Fibroblast of skin of left biceps (primary cell): ENCODE data around the gene MCEMP1.

Source experiments
- DNase-seq, 2 experiments: peaks; one replicate each; pipeline ENCODE4 v3.0.0-alpha.2; 2013; ENCODE audit warnings: low read depth in 2 of 2

The MCEMP1 gene

GRCh38 chr19:7670790-7671189, 6.1 kb upstream of the MCEMP1 start:
- DNase-seq, result no peak

DNA sequence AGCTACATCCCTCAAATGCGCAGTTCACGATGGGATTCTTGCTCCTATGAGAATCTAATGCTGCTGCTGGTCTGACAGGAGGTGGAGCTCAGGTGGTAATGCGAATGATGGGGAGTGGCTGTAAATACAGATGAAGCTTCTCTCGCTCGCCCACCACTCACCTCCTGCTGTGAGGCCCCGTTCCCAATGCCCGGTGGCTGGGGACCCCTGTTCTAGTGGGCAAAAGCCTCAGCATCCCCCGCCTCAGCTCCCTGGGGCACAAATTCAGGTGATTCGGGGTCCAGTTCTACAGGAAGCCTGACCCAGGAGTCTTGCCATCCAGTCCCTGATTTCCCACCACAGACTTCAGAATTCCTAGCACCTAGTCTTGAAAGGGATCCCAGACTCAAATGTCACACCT, 4.4 kb upstream of the MCEMP1 start:
- DNase-seq, result no peak

DNA sequence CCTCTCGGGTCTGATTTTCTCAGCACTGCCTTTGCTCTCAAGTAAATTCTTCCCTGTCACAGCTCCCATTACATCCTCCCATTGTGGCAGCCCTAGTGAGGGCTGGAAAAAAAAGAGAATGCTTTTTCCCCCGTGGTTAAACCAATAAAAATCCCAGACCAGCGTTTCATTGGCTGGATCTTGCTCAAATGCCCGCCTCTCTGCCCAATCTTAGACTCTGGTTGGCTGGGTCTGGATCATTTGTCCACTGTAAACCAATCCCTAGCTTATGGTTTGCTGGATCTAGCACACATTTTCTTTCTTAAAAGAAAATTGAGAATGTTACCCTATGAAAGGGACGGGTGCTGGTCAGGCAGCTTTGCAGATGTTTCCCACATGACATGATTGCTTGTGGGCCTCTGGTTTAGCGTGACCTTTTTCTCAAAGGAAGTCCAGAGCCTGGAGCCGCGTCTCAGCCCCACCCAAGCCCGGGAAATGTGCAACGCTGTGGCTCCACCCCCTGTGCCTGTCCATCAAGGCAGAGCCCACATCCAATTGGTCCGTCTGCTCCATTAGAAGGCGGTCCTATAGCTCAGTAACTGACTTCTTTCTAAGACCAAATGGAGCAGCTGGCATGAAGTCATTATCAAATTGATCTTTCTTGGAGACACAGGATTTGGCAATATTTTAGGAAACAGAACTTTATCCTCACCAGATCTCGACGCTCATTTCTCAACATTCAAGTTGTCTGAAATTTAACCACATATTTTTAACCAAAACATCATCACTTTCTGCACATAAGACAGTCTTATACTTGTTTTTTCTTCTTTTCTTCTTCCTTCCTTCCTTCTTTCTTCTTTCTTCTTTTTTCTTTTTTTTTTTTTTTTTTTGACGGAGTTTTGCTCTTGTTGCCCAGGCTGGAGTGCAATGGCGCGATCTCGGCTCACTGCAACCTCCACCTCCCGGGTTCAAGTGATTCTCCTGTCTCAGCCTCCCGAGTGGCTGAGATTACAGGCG, 2.6 kb upstream of the MCEMP1 start:
- peak in 1 of 2 experiments; percentile 5 for DNase-seq

DNA sequence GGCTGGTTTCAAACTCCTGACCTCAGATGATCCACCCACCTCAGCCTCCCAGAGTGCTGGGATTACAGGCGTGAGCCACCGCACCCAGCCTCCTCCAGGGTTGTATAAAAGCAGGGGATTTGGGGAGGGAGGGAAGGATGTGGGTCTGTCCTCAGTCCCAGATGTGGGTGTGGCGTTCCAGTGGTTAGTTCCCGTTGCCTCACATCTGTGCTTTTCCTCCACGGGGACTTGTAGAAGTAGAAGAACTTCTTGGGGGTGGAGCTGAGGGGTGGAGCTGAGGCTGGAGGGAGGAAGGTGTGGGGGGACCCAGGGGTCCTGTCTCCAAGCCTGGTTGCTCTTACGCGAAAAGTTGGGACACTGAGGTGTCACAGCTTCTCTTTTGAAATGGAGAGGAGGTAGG, 514 bp upstream of the MCEMP1 start:
- DNase-seq, result no peak

DNA sequence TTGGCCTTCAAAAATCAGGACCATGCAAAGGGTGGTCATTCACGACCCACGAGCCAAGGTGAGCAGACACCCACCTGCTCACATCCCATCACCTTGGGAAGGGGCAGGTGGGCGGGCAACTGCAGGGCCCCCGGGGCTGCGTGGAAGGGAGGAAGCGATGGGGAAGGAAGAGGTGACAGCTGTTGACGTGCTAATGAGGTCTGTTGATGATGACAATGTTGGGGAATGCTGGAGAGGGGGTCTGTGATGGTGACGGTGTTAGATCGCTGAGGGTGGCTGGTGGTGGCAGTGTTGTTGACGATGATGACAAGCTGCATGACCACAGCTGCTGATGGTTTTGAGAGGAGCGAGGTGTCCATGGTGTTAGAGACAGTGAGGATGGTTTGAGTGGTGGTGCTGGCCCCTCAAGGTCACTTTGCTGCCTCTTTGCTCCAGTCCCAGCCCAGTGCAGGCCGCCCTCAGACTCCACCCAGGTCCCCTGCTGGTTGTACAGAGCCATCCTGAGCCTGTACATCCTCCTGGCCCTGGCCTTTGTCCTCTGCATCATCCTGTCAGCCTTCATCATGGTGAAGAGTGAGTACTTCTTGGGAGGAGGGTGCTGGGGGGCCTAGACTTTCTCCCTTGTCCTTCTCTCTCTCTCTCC, 900 bp downstream of the MCEMP1 start:
- no peak for DNase-seq

- DNase-seq, result no peak
Observed at GRCh38 chr19:7678971-7679751, 2.3 kb downstream of the MCEMP1 start.

GRCh38 chr19:7679771-7680605, 3.1 kb downstream of the MCEMP1 start:
- no peak for DNase-seq

- DNase-seq, result peak; percentile 47 to 48
Observed at GRCh38 chr19:7680606-7681339, 3.9 kb downstream of the MCEMP1 start, which contains the start of gene TRAPPC5. TRAPPC5 (plus strand) TSS chr19:7680833; CDS start chr19:7682254, 1,421 bp downstream.

DNA sequence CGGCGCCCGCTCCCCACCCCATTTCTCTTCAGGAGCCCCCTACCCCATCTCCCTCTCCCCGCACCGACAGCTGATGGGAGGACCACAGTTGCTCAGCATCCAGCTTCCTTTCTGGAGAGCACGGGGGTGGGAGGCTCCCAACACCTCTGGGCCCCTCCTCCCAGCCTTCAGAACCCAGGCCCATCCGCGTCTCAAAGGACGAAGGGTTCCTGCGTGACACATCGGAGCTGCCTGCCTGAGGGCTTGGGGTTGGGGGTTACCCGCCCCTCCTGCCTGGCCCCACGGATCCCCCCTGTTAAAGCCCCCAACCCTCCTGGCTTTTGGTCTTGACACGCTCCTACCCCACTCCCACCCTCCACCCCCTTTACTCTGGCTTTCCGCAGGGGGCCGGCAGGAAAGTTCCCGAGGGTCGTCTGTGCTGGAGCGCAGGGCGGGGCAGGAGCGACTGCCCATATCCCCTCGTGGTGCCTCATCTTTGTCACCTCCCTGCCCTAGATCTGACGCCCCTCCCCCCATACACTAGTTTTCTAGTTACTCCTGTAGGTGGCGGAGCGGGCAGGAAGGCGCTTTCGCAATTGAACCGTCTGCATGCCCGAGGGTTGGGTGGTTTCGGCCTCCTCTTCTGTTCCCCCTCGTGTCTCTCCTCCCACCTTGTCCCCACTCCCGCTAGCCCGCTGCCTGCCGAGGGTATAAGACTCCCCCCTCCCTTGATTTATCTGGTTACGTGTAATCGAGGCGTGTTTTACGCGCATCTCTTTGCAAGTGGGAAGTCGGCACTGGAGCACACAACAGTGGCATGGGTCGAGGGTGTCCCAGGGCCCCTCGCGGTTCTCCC, 4.7 kb downstream of the MCEMP1 start:
- peak; percentile 35 to 42 for DNase-seq

DNA sequence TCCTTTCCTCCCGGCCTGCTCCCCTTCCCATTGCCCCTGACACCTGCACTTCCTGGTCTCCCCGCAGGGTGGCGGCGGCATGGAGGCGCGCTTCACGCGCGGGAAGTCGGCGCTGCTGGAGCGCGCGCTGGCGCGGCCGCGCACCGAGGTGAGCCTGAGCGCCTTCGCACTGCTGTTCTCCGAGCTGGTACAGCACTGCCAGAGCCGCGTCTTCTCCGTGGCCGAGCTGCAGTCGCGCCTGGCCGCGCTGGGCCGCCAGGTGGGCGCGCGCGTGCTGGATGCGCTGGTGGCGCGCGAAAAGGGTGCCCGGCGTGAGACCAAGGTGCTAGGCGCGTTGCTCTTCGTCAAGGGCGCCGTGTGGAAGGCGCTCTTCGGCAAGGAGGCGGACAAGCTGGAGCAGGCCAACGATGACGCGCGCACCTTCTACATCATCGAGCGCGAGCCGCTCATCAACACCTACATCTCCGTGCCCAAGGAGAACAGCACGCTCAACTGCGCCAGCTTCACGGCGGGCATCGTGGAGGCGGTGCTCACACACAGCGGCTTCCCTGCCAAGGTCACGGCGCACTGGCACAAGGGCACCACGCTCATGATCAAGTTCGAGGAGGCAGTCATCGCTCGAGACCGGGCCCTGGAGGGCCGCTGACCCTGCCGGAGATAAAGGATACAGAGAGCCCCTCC, 5.4 kb downstream of the MCEMP1 start:
- no peak for DNase-seq

GRCh38 chr19:7685546-7686445, 8.9 kb downstream of the MCEMP1 start:
- no peak for DNase-seq

- DNase-seq, result no peak
Observed at GRCh38 chr19:7687177-7687576, 10.3 kb downstream of the MCEMP1 start.

GRCh38 chr19:7689165-7689564, 12.3 kb downstream of the MCEMP1 start:
- no peak for DNase-seq

GRCh38 chr19:7690779-7691258, 13.9 kb downstream of the MCEMP1 start:
- DNase-seq, result no peak

GRCh38 chr19:7691497-7691896, 14.6 kb downstream of the MCEMP1 start:
- DNase-seq, result no peak

GRCh38 chr19:7692417-7693088, 15.7 kb downstream of the MCEMP1 start:
- DNase-seq, result no peak

- DNase-seq, result no peak
Observed at GRCh38 chr19:7694499-7694898, 17.6 kb downstream of the MCEMP1 start.
